Hepatocyte (in vitro differentiated cells): Measurements from ENCODE around the gene IFNA5.

Experiments
- EZH2 ChIP-seq: fragments of 200-600 bp; sonication (generic); IDR thresholded peaks from 2 replicates; pipeline ENCODE4 v1.6.1; 2016; ENCODE audit warnings: antibody characterized with exemption, mild to moderate bottlenecking, borderline replicate concordance
- EZH2phosphoT487 ChIP-seq: fragments of 200-600 bp; sonication (generic); IDR thresholded peaks from one replicate; pipeline ENCODE4 v1.6.1; 2018; ENCODE audit warnings: antibody characterized with exemption, mild to moderate bottlenecking, low read depth, moderate library complexity; ENCODE audit not compliant: unreplicated experiment, severe bottlenecking
- TF ChIP-seq, protein P1 (sequence below): fragments of 200-600 bp; sonication (generic); IDR thresholded peaks from 2 replicates; pipeline ENCODE4 v1.5.1; 2016; ENCODE audit warnings: antibody characterized with exemption, mild to moderate bottlenecking; ENCODE audit not compliant: poor library complexity

DNA sequence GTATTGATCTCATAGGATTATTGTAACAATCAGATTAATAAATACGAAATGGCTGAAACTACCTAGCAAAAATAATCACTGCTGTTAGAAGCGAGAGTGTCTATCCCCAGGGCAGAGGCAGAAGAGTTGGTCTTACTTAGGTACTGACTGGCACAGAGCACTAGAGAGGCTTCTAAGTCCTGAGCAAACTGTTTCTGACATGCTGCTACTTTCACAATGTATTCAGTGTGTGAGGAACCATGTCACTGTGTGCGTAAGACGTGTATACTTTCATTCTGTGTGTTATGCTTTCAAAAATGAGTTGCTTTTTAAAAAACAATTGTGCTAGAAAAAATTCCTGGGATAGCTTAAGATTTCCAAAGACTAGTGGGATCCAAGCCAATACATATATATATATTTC is 35.6 kb upstream of the IFNA5 start:
- TF ChIP-seq, protein P1, sequence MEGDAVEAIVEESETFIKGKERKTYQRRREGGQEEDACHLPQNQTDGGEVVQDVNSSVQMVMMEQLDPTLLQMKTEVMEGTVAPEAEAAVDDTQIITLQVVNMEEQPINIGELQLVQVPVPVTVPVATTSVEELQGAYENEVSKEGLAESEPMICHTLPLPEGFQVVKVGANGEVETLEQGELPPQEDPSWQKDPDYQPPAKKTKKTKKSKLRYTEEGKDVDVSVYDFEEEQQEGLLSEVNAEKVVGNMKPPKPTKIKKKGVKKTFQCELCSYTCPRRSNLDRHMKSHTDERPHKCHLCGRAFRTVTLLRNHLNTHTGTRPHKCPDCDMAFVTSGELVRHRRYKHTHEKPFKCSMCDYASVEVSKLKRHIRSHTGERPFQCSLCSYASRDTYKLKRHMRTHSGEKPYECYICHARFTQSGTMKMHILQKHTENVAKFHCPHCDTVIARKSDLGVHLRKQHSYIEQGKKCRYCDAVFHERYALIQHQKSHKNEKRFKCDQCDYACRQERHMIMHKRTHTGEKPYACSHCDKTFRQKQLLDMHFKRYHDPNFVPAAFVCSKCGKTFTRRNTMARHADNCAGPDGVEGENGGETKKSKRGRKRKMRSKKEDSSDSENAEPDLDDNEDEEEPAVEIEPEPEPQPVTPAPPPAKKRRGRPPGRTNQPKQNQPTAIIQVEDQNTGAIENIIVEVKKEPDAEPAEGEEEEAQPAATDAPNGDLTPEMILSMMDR = no peak
- TF ChIP-seq EZH2phosphoT487 (no peak), EZH2 (no peak)
